Placental epithelial cell (primary cell): Measurements from ENCODE around the gene FGFBP2. TPM values are rescaled to one million over a fixed set of nuclear protein-coding genes. Genes with fewer than 3 reads are reported as not detected.

ENCODE experiments used
- total RNA-seq: library from RNA; depleted of rRNA; stranded (reverse); fragments of >200 nt; gene quantifications from 2 replicates; pipeline ENCODE4 v1.2.3, GENCODE V29; 2012

Gene FGFBP2, protein sequence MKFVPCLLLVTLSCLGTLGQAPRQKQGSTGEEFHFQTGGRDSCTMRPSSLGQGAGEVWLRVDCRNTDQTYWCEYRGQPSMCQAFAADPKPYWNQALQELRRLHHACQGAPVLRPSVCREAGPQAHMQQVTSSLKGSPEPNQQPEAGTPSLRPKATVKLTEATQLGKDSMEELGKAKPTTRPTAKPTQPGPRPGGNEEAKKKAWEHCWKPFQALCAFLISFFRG
- total RNA-seq, result not detected in 2 replicates

DNA sequence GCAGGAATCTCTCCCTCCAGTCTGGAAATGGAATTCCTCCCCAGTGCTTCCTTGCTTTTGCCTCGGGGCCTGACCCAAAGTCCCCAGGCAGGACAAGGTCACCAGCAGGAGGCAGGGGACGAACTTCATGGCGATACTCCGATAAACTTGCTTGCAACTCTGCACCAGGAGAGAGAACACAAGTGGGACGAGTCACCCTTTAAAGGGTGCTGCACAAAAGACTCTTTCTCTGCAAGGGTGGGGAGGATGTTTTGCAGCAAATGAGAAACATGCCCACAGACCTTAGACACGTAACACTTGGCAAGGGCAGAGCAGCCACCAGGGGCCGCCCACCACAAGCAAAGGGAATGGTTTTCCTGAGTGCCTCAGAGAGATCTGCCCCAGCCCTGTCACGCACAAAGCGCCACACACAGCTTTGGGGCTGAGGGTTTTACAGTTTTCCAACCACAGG is at the start of gene FGFBP2:
TSS of gene FGFBP2 (minus strand) at position 175 of the 451 bp plus-strand sequence. CDS start at position 129, 46 bp downstream.

GRCh38 chr4:15938640-15939039 is 24.3 kb downstream of the FGFBP2 start, which contains the start of gene FGFBP1:
Gene FGFBP1, minus strand, starts transcription at chr4:15938740. Its CDS starts 2,108 bp downstream, at chr4:15936632.

Other genes starting within 250 kb of the FGFBP2 start
- gene CD38, start 184.8 kb downstream of the FGFBP2 start, total RNA-seq, result under 0.01 TPM in 2 replicates
- not detected in 2 replicates for gene FGFBP1, start 24.4 kb downstream of the FGFBP2 start, total RNA-seq
- under 0.01 TPM in 1 of 2 replicates, not detected in the other for gene PROM1, start 120.8 kb upstream of the FGFBP2 start, total RNA-seq